Body of pancreas (tissue), 4 donors: Measurements from ENCODE around the gene IL12A.

Experiments used
- POLR2A ChIP-seq, 3 donors: fragments of 450-650 bp; IDR thresholded peaks; one replicate each; pipeline ENCODE4 v1.6.1; 2016; ENCODE audit warnings: antibody characterized with exemption in 3 of 3, mild to moderate bottlenecking in 2 of 3
- TF ChIP-seq, protein P1 (sequence below), 7 experiments: fragments of 450-650 bp in 4 of 7; fragments of 200-600 bp in 3 of 7; sonication (generic) in 3 of 7; IDR thresholded peaks; one replicate each; pipeline ENCODE4 v1.5.1; 2016 to 2019; ENCODE audit warnings: antibody characterized with exemption in 7 of 7

DNA sequence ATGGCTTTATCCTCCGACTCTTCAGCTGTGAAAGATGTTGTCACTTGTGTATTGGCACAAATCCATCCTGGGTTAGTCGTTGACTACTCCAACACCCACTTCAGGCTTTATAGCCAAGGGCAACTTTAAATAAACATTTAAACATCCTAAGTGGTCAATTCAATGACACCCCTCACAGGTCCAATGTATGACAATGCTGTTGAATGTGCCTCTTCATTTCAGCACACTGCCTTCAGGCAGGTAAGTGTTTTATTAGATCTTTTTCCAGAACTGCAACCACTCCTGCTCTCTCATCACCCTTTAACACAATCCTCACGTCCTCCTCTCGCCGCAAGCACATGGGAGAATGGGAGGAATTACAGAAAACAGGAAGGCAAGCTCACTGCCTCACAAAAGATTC, 30.3 kb downstream of the IL12A start:
- no peak for TF ChIP-seq POLR2A (IDR thresholded peaks at IDR 0.05)
- TF ChIP-seq, protein P1, sequence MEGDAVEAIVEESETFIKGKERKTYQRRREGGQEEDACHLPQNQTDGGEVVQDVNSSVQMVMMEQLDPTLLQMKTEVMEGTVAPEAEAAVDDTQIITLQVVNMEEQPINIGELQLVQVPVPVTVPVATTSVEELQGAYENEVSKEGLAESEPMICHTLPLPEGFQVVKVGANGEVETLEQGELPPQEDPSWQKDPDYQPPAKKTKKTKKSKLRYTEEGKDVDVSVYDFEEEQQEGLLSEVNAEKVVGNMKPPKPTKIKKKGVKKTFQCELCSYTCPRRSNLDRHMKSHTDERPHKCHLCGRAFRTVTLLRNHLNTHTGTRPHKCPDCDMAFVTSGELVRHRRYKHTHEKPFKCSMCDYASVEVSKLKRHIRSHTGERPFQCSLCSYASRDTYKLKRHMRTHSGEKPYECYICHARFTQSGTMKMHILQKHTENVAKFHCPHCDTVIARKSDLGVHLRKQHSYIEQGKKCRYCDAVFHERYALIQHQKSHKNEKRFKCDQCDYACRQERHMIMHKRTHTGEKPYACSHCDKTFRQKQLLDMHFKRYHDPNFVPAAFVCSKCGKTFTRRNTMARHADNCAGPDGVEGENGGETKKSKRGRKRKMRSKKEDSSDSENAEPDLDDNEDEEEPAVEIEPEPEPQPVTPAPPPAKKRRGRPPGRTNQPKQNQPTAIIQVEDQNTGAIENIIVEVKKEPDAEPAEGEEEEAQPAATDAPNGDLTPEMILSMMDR (IDR thresholded peaks at IDR 0.05) = no peak
